IPS-11a (cell line): ENCODE results near the gene CHI3L1.

ENCODE experiments used
- H3K4me3 ChIP-seq: one replicate; pipeline ENCODE4 v1.5.1; 2013; ENCODE audit warnings: low read depth, low read length, control low read depth

The CHI3L1 gene

GRCh38 chr1:203181586-203182386 is 4.7 kb downstream of the CHI3L1 start:
- H3K4me3 ChIP-seq: no peak overlapping the region

GRCh38 chr1:203180611-203181330 is 5.7 kb downstream of the CHI3L1 start:
- H3K4me3 ChIP-seq: no peak overlapping the region

- no peak overlapping the region for H3K4me3 ChIP-seq
Measured at GRCh38 chr1:203179667-203180005, 6.9 kb downstream of the CHI3L1 start.

GRCh38 chr1:203178821-203179666 is 7.5 kb downstream of the CHI3L1 start:
- H3K4me3 ChIP-seq: no peak overlapping the region

GRCh38 chr1:203178083-203178482 is 8.4 kb downstream of the CHI3L1 start:
- no peak overlapping the region for H3K4me3 ChIP-seq

GRCh38 chr1:203177470-203178039 is 8.9 kb downstream of the CHI3L1 start:
- no peak overlapping the region for H3K4me3 ChIP-seq

GRCh38 chr1:203177036-203177405 is 9.5 kb downstream of the CHI3L1 start:
- no peak overlapping the region for H3K4me3 ChIP-seq

GRCh38 chr1:203176273-203177035 is 10.1 kb downstream of the CHI3L1 start:
- no peak overlapping the region for H3K4me3 ChIP-seq

- no peak overlapping the region for H3K4me3 ChIP-seq
Measured at GRCh38 chr1:203175827-203176241, 10.7 kb downstream of the CHI3L1 start.

- H3K4me3 ChIP-seq: no peak within 1 kb of the TSS
Measured at GRCh38 chr1:203175237-203175826, 11.2 kb downstream of the CHI3L1 start, which contains the start of gene MYBPH. Gene MYBPH (minus strand): TSS chr1:203175826. CDS start chr1:203175755, 71 bp downstream.

GRCh38 chr1:203174324-203174985 is 12.0 kb downstream of the CHI3L1 start:
- H3K4me3 ChIP-seq: no peak overlapping the region

GRCh38 chr1:203173566-203173965 is 12.9 kb downstream of the CHI3L1 start:
- no peak overlapping the region for H3K4me3 ChIP-seq

GRCh38 chr1:203173011-203173555 is 13.4 kb downstream of the CHI3L1 start:
- H3K4me3 ChIP-seq: no peak overlapping the region

GRCh38 chr1:203172184-203173010 is 14.1 kb downstream of the CHI3L1 start:
- H3K4me3 ChIP-seq: no peak overlapping the region

- no peak overlapping the region for H3K4me3 ChIP-seq
Measured at GRCh38 chr1:203171341-203172183, 14.9 kb downstream of the CHI3L1 start.

- H3K4me3 ChIP-seq: no peak overlapping the region
Measured at GRCh38 chr1:203170625-203171330, 15.7 kb downstream of the CHI3L1 start.
